Measurements from ENCODE around the gene N4BP2. TPM values are rescaled to one million over a fixed set of nuclear protein-coding genes. Genes with fewer than 3 reads are reported as not detected.
"Not testable (repeated sequence)": the region's sequence is repeated elsewhere in the genome, so short reads cannot be mapped to it uniquely, and the experiment has no call there.

The N4BP2 gene
- total RNA-seq, 1 experiment from 2014 or later = 7.8 TPM

DNA sequence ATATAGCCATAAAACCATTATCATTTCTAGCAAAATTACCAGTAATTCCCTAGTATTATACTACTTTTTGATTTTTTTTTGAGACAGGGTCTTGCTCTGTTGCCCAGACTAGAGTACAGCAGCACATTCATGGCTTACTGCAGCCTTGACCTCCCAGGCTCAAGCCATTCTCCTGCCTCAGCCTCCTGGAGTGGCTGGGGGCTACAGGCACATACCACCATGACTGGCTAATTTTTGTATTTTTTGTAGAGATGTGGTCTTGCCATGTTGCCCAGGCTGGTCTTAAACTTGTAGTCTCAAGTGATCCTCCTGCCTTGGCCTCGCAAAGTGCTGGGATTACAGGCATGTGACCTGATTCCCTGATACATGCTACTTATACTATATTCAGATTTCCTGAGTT lies 13.7 kb downstream of the N4BP2 start:
- POLR2A ChIA-PET (ENCODE audit: unreplicated experiment) = no interaction called here
- no peak for TF ChIP-seq EZH2 (IDR thresholded peaks at IDR 0.05; ENCODE audit: low read depth)
- TF ChIP-seq, protein P1, sequence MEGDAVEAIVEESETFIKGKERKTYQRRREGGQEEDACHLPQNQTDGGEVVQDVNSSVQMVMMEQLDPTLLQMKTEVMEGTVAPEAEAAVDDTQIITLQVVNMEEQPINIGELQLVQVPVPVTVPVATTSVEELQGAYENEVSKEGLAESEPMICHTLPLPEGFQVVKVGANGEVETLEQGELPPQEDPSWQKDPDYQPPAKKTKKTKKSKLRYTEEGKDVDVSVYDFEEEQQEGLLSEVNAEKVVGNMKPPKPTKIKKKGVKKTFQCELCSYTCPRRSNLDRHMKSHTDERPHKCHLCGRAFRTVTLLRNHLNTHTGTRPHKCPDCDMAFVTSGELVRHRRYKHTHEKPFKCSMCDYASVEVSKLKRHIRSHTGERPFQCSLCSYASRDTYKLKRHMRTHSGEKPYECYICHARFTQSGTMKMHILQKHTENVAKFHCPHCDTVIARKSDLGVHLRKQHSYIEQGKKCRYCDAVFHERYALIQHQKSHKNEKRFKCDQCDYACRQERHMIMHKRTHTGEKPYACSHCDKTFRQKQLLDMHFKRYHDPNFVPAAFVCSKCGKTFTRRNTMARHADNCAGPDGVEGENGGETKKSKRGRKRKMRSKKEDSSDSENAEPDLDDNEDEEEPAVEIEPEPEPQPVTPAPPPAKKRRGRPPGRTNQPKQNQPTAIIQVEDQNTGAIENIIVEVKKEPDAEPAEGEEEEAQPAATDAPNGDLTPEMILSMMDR (conservative IDR thresholded peaks at IDR 0.05) = no peak
- intact Hi-C loops (cut with micrococcal nuclease; ENCODE audit: unreplicated experiment) = no loop called here
- BruUV-seq (replicated peaks) = no TSS peak
- H3K4me2 ChIP-seq = no peak overlapping the region
- no peaks in the 10 kb centered on the region; the same call in 1 of the 2 replicates for H3K79me2 ChIP-seq (ENCODE audit: low read depth)
- CTCF ChIA-PET = no interaction called here
- H3K27me3 ChIP-seq (ENCODE audit: insufficient read depth, low read depth) = no peaks in the 10 kb centered on the region
- no peak overlapping the region for H2AFZ ChIP-seq
- H3K9me2 ChIP-seq (ENCODE audit: insufficient read depth) = no peaks in the 10 kb centered on the region
- no peak overlapping the region for H3K4me3 ChIP-seq
- no peaks in the 10 kb centered on the region for H3K9me3 ChIP-seq (ENCODE audit: insufficient read depth, low read depth)
- no peaks in the 10 kb centered on the region for H3F3A ChIP-seq (ENCODE audit: insufficient read depth, low read depth)
- no peaks in the 10 kb centered on the region for H3K4me1 ChIP-seq (replicated peaks; ENCODE audit: insufficient read depth)
- H3K36me3 ChIP-seq (ENCODE audit: low read depth) = 0 out of 2 replicates have a peak, but pooled peaks cover 14% of the 10 kb centered on the region
- no peak for DNase-seq
- H4K20me1 ChIP-seq (ENCODE audit: insufficient read depth) = no peaks in the 10 kb centered on the region; the same call in 1 of the 2 replicates
- H3K27ac ChIP-seq = no peak overlapping the region

- Histone ChIP-seq H3K27ac (no peak overlapping the region), H3K36me3 (ENCODE audit: low read depth) (no peaks in the 10 kb centered on the region), H4K20me1 (ENCODE audit: insufficient read depth) (no peaks in the 10 kb centered on the region), H3K27me3 (ENCODE audit: insufficient read depth, low read depth) (no peaks in the 10 kb centered on the region), H3K4me3 (no peak overlapping the region), H2AFZ (no peak overlapping the region), H3K79me2 (ENCODE audit: low read depth) (no peaks in the 10 kb centered on the region), H3K9me3 (ENCODE audit: insufficient read depth, low read depth) (no peaks in the 10 kb centered on the region), H3K9me2 (ENCODE audit: insufficient read depth) (no peaks in the 10 kb centered on the region), H3F3A (ENCODE audit: insufficient read depth, low read depth) (no peaks in the 10 kb centered on the region), H3K4me2 (no peak overlapping the region), H3K4me1 (replicated peaks; ENCODE audit: insufficient read depth) (no peaks in the 10 kb centered on the region)
- no peak for TF ChIP-seq EZH2 (IDR thresholded peaks at IDR 0.05; ENCODE audit: low read depth)
- TF ChIP-seq, protein P1 (conservative IDR thresholded peaks at IDR 0.05) = no peak
- DNase-seq = no peak
- intact Hi-C loops (cut with micrococcal nuclease; ENCODE audit: unreplicated experiment) = no loop called here
- no TSS peak for BruUV-seq (replicated peaks)
- ChIA-PET POLR2A (ENCODE audit: unreplicated experiment) (no interaction called here), CTCF (interaction anchor here (0.6 kb wide), 1 partner anchor 147 kb away, joined by 3 read pairs; no protein-coding TSS in a partner anchor)
Measured at GRCh38 chr4:40086421-40086820, 29.8 kb downstream of the N4BP2 start.

DNA sequence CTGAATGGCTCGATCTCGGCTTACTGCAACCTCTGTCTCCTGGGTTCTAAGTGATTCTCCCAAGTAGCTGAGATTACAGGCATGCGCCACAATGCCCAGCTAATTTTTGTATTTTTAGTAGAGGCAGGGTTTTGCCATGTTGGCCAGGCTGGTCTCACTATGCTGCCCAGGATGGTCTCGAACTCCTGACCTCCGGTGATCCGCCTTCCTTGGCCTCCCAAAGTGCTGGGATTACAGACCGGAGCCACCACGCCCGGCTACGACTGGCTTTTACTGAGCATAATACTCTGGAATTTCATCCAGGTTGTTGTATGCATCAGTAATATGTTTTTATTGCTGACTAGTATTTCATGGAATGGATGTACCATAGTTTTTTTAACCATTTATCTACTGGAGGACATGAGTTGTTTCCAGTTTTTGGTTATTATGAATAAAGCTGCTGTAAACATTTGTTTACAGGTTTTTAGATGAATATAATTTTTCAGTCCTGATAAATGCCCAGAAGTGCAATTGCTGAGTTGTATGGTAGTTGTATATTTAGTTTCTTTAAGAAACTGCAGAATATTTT lies 31.2 kb downstream of the N4BP2 start:
- H3K9me2 ChIP-seq (ENCODE audit: insufficient read depth) = no peaks in the 10 kb centered on the region
- H3K36me3 ChIP-seq (ENCODE audit: low read depth) = no peaks in the 10 kb centered on the region
- H3K27me3 ChIP-seq (ENCODE audit: insufficient read depth, low read depth) = no peaks in the 10 kb centered on the region
- H3K27ac ChIP-seq = no peak overlapping the region
- no peaks in the 10 kb centered on the region for H4K20me1 ChIP-seq (ENCODE audit: insufficient read depth)
- no peak for DNase-seq
- no peaks in the 10 kb centered on the region for H3K4me1 ChIP-seq (replicated peaks; ENCODE audit: insufficient read depth)
- no peaks in the 10 kb centered on the region for H3F3A ChIP-seq (ENCODE audit: insufficient read depth, low read depth)
- CTCF ChIA-PET = interaction anchor here (0.6 kb wide), 1 partner anchor 464 kb away, joined by 3 read pairs; no protein-coding TSS in a partner anchor
- intact Hi-C loops (cut with micrococcal nuclease; ENCODE audit: unreplicated experiment) = no loop called here
- no peak overlapping the region for H2AFZ ChIP-seq
- H3K9me3 ChIP-seq (ENCODE audit: insufficient read depth, low read depth) = no peaks in the 10 kb centered on the region
- no peak for TF ChIP-seq EZH2 (IDR thresholded peaks at IDR 0.05; ENCODE audit: low read depth)
- TF ChIP-seq, protein P1 (conservative IDR thresholded peaks at IDR 0.05) = no peak
- BruUV-seq (replicated peaks) = no TSS peak
- POLR2A ChIA-PET (ENCODE audit: unreplicated experiment) = no interaction called here
- no peak overlapping the region for H3K4me3 ChIP-seq
- H3K79me2 ChIP-seq (ENCODE audit: low read depth) = no peaks in the 10 kb centered on the region
- no peak overlapping the region for H3K4me2 ChIP-seq

DNA sequence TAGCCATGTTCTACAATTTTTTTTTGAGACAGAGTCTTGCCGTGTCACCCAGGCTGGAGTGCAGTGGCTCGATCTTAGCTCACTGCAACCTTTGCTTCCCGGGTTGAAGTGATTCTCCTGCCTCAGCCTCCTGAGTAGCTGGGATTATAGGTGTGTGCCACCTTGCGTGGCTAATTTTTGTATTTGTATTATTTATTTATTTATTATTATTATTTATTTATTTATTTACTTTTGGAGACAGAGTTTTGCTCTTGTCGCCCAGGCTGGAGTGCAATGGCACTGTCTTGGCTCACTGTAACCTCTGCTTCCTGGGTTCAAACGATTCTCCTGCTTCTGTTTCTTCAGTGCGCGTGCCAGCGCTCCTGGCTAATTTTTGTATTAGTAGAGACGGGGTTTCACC lies 36.8 kb downstream of the N4BP2 start:
- H3K4me2 ChIP-seq; H2AFZ ChIP-seq; H3K27me3 ChIP-seq (ENCODE audit: insufficient read depth, low read depth); H3K27ac ChIP-seq; H3K4me1 ChIP-seq (replicated peaks; ENCODE audit: insufficient read depth); CTCF ChIA-PET; H3K9me3 ChIP-seq (ENCODE audit: insufficient read depth, low read depth); intact Hi-C loops (cut with micrococcal nuclease; ENCODE audit: unreplicated experiment); H4K20me1 ChIP-seq (ENCODE audit: insufficient read depth); H3F3A ChIP-seq (ENCODE audit: insufficient read depth, low read depth); H3K36me3 ChIP-seq (ENCODE audit: low read depth); POLR2A ChIA-PET (ENCODE audit: unreplicated experiment); H3K4me3 ChIP-seq; H3K9me2 ChIP-seq (ENCODE audit: insufficient read depth); BruUV-seq (replicated peaks); H3K79me2 ChIP-seq (ENCODE audit: low read depth); DNase-seq: not testable (repeated sequence)
